Activated naive CD8-positive, alpha-beta T cell treated with anti-CD3 and anti-CD28 coated beads for 36 hours (primary cell): ENCODE results near the gene PLXND1. TPM values are rescaled to one million over a fixed set of nuclear protein-coding genes. Genes with fewer than 3 reads are reported as not detected.

ENCODE experiments used
- DNase-seq: peaks from one replicate; pipeline ENCODE4 v3.0.0; 2021
- H3K27ac Mint-ChIP-seq: one replicate; pipeline ENCODE4 v1.8.0; 2022; ENCODE audit warnings: mild to moderate bottlenecking, moderate library complexity, mixed read lengths
- H3K27me3 Mint-ChIP-seq: one replicate; pipeline ENCODE4 v1.8.0; 2022; ENCODE audit warnings: mild to moderate bottlenecking, mixed read lengths
- H3K36me3 Mint-ChIP-seq: one replicate; pipeline ENCODE4 v1.8.0; 2021; ENCODE audit warnings: mild to moderate bottlenecking, mixed read lengths
- H3K4me1 Mint-ChIP-seq: one replicate; pipeline ENCODE4 v1.8.0; 2021; ENCODE audit warnings: mixed read lengths
- H3K4me3 Mint-ChIP-seq: one replicate; pipeline ENCODE4 v1.8.0; 2022; ENCODE audit warnings: mild to moderate bottlenecking, moderate library complexity, mixed read lengths
- H3K9me3 Mint-ChIP-seq: one replicate; pipeline ENCODE4 v1.8.0; 2022; ENCODE audit warnings: mixed read lengths
- total RNA-seq, 2 experiments: library from RNA; stranded (reverse); gene quantifications; one replicate each; pipeline ENCODE4 v1.2.3, GENCODE V29; 2021

Gene PLXND1
- total RNA-seq, 2 experiments from 2014 or later: 1.5 to 1.6 TPM

GRCh38 chr3:129593595-129594339 lies 12.7 kb downstream of the PLXND1 start:
- Mint-ChIP-seq H3K4me1 (peaks cover 18% of the 10 kb centered on the region), H3K27ac (no peak overlapping the region), H3K4me3 (peak overlapping the region; percentile 38), H3K27me3 (peaks cover 33% of the 10 kb centered on the region), H3K9me3 (no peaks in the 10 kb centered on the region), H3K36me3 (no peaks in the 10 kb centered on the region)
- DNase-seq: peak; percentile 71

- peaks cover 18% of the 10 kb centered on the region for H3K4me1 Mint-ChIP-seq
These were observed 13.3 kb downstream of the PLXND1 start for GRCh38 chr3:129593230-129593594.

GRCh38 chr3:129592381-129593131 lies 13.9 kb downstream of the PLXND1 start:
- DNase-seq: no peak
- H3K36me3 Mint-ChIP-seq: no peaks in the 10 kb centered on the region
- H3K4me1 Mint-ChIP-seq: peaks cover 18% of the 10 kb centered on the region
- no peak overlapping the region for H3K4me3 Mint-ChIP-seq
- H3K27me3 Mint-ChIP-seq: peaks cover 33% of the 10 kb centered on the region
- H3K9me3 Mint-ChIP-seq: no peaks in the 10 kb centered on the region
- no peak overlapping the region for H3K27ac Mint-ChIP-seq

More at GRCh38 chr3:129593230-129593594, 13.3 kb downstream of the PLXND1 start:
- no peaks in the 10 kb centered on the region for H3K36me3 Mint-ChIP-seq
- H3K27ac Mint-ChIP-seq: no peak overlapping the region
- H3K27me3 Mint-ChIP-seq: peaks cover 33% of the 10 kb centered on the region
- H3K9me3 Mint-ChIP-seq: no peaks in the 10 kb centered on the region
- no peak for DNase-seq
- H3K4me3 Mint-ChIP-seq: no peak overlapping the region

GRCh38 chr3:129591932-129592331 lies 14.5 kb downstream of the PLXND1 start:
- H3K9me3 Mint-ChIP-seq: no peaks in the 10 kb centered on the region
- H3K27ac Mint-ChIP-seq: no peak overlapping the region
- peaks cover 33% of the 10 kb centered on the region for H3K27me3 Mint-ChIP-seq
- DNase-seq: no peak
- H3K36me3 Mint-ChIP-seq: no peaks in the 10 kb centered on the region
- peaks cover 18% of the 10 kb centered on the region for H3K4me1 Mint-ChIP-seq
- H3K4me3 Mint-ChIP-seq: no peak overlapping the region

GRCh38 chr3:129590215-129590614 lies 16.3 kb downstream of the PLXND1 start:
- H3K27me3 Mint-ChIP-seq: peaks cover 30% of the 10 kb centered on the region
- DNase-seq: no peak
- no peaks in the 10 kb centered on the region for H3K36me3 Mint-ChIP-seq
- H3K4me1 Mint-ChIP-seq: peaks cover 18% of the 10 kb centered on the region
- H3K27ac Mint-ChIP-seq: no peak overlapping the region
- no peaks in the 10 kb centered on the region for H3K9me3 Mint-ChIP-seq
- H3K4me3 Mint-ChIP-seq: no peak overlapping the region

GRCh38 chr3:129587566-129588210 lies 18.8 kb downstream of the PLXND1 start:
- no peaks in the 10 kb centered on the region for H3K9me3 Mint-ChIP-seq
- H3K27me3 Mint-ChIP-seq: peaks cover 8% of the 10 kb centered on the region
- no peaks in the 10 kb centered on the region for H3K36me3 Mint-ChIP-seq
- no peak for DNase-seq
- no peak overlapping the region for H3K4me3 Mint-ChIP-seq
- H3K4me1 Mint-ChIP-seq: no peaks in the 10 kb centered on the region
- no peak overlapping the region for H3K27ac Mint-ChIP-seq

- Mint-ChIP-seq H3K4me1 (no peaks in the 10 kb centered on the region), H3K36me3 (no peaks in the 10 kb centered on the region), H3K27ac (no peak overlapping the region), H3K9me3 (no peaks in the 10 kb centered on the region), H3K4me3 (no peak overlapping the region), H3K27me3 (peaks cover 7% of the 10 kb centered on the region)
- no peak for DNase-seq
These were observed 19.6 kb downstream of the PLXND1 start for GRCh38 chr3:129586746-129587430.

- Mint-ChIP-seq H3K27me3 (no peaks in the 10 kb centered on the region), H3K36me3 (no peaks in the 10 kb centered on the region), H3K4me1 (no peaks in the 10 kb centered on the region), H3K9me3 (no peaks in the 10 kb centered on the region), H3K27ac (no peak overlapping the region), H3K4me3 (no peak overlapping the region)
- DNase-seq: no peak
These were observed 20.4 kb downstream of the PLXND1 start for GRCh38 chr3:129585949-129586657.

- no peaks in the 10 kb centered on the region for H3K27me3 Mint-ChIP-seq
- no peak overlapping the region for H3K4me3 Mint-ChIP-seq
- H3K36me3 Mint-ChIP-seq: no peaks in the 10 kb centered on the region
- no peak overlapping the region for H3K27ac Mint-ChIP-seq
- H3K9me3 Mint-ChIP-seq: no peaks in the 10 kb centered on the region
- DNase-seq: no peak
- no peaks in the 10 kb centered on the region for H3K4me1 Mint-ChIP-seq
These were observed 21.8 kb downstream of the PLXND1 start for GRCh38 chr3:129584631-129585030.

GRCh38 chr3:129583289-129583688 lies 23.2 kb downstream of the PLXND1 start:
- H3K9me3 Mint-ChIP-seq: no peaks in the 10 kb centered on the region
- H3K4me1 Mint-ChIP-seq: peaks cover 2% of the 10 kb centered on the region
- H3K4me3 Mint-ChIP-seq: no peak overlapping the region
- DNase-seq: no peak
- H3K36me3 Mint-ChIP-seq: no peaks in the 10 kb centered on the region
- no peaks in the 10 kb centered on the region for H3K27me3 Mint-ChIP-seq
- no peak overlapping the region for H3K27ac Mint-ChIP-seq

GRCh38 chr3:129582799-129583198 lies 23.7 kb downstream of the PLXND1 start:
- no peaks in the 10 kb centered on the region for H3K9me3 Mint-ChIP-seq
- H3K4me1 Mint-ChIP-seq: peaks cover 4% of the 10 kb centered on the region
- H3K27ac Mint-ChIP-seq: no peak overlapping the region
- H3K4me3 Mint-ChIP-seq: no peak overlapping the region
- no peaks in the 10 kb centered on the region for H3K27me3 Mint-ChIP-seq
- H3K36me3 Mint-ChIP-seq: no peaks in the 10 kb centered on the region
- DNase-seq: no peak

GRCh38 chr3:129581623-129582022 lies 24.9 kb downstream of the PLXND1 start:
- Mint-ChIP-seq H3K27ac (no peak overlapping the region), H3K36me3 (no peaks in the 10 kb centered on the region), H3K27me3 (no peaks in the 10 kb centered on the region)

GRCh38 chr3:129579991-129580390 lies 26.5 kb downstream of the PLXND1 start:
- no peak overlapping the region for H3K27ac Mint-ChIP-seq
- H3K27me3 Mint-ChIP-seq: no peaks in the 10 kb centered on the region
- H3K36me3 Mint-ChIP-seq: no peaks in the 10 kb centered on the region
- no peak overlapping the region for H3K4me3 Mint-ChIP-seq
- DNase-seq: no peak
- no peaks in the 10 kb centered on the region for H3K9me3 Mint-ChIP-seq
- H3K4me1 Mint-ChIP-seq: peaks cover 16% of the 10 kb centered on the region

More at GRCh38 chr3:129581623-129582022, 24.9 kb downstream of the PLXND1 start:
- H3K4me3 Mint-ChIP-seq: no peak overlapping the region
- H3K9me3 Mint-ChIP-seq: no peaks in the 10 kb centered on the region
- DNase-seq: no peak
- H3K4me1 Mint-ChIP-seq: peaks cover 8% of the 10 kb centered on the region

- no peak for DNase-seq
- Mint-ChIP-seq H3K9me3 (no peaks in the 10 kb centered on the region), H3K4me1 (peaks cover 16% of the 10 kb centered on the region), H3K27ac (no peak overlapping the region), H3K36me3 (no peaks in the 10 kb centered on the region), H3K4me3 (no peak overlapping the region), H3K27me3 (no peaks in the 10 kb centered on the region)
These were observed 28.3 kb downstream of the PLXND1 start for GRCh38 chr3:129577925-129578786.
